Measurements from ENCODE around the gene PIGN.
A peak's percentile ranks its signal among the peaks of the same experiment; 100 is the strongest.

PIGN gene, protein sequence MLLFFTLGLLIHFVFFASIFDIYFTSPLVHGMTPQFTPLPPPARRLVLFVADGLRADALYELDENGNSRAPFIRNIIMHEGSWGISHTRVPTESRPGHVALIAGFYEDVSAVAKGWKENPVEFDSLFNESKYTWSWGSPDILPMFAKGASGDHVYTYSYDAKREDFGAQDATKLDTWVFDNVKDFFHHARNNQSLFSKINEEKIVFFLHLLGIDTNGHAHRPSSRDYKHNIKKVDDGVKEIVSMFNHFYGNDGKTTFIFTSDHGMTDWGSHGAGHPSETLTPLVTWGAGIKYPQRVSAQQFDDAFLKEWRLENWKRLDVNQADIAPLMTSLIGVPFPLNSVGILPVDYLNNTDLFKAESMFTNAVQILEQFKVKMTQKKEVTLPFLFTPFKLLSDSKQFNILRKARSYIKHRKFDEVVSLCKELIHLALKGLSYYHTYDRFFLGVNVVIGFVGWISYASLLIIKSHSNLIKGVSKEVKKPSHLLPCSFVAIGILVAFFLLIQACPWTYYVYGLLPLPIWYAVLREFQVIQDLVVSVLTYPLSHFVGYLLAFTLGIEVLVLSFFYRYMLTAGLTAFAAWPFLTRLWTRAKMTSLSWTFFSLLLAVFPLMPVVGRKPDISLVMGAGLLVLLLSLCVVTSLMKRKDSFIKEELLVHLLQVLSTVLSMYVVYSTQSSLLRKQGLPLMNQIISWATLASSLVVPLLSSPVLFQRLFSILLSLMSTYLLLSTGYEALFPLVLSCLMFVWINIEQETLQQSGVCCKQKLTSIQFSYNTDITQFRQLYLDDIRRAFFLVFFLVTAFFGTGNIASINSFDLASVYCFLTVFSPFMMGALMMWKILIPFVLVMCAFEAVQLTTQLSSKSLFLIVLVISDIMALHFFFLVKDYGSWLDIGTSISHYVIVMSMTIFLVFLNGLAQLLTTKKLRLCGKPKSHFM

DNA sequence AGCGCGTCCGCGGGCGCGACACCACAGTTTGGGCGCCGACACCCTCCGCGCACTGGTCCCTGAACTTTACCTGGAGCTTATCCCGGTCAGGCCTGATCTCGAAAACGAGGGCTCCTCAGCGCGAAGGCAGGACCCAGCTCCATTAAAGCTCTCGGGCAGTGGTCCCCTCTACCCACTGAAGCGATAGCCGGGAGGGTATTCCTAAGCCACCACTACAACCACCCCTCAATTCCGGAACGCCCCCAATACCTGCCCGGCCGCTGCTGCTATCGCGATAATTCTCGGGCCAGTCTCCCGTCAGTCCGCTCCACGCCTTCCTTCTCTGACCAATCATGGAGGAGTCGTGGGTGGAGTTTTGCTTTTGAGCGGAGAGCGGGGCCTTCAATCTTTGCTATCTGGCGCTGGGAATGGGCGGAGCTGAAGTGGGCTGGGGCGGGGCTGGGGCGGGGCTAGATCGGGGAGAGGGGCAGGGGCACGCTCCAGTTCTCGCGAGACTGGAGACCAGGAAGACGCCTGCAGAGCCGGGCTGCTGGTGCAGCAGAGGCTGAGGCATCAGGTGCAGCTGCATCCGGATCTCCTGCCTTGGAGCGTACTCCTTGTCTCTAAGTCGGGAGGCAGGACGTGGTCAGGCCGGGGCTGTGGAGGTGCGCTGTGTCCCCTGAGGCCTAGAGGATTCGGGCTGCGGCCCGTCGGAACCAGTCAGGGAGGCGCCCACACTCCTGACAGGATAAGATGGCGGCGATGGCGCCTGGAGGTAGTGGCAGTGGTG lies at the start of gene PIGN, which contains the start of gene RELCH:
PIGN (minus strand) TSS at position 283 of the 769 bp plus-strand sequence. CDS start 25,703 bp downstream, outside the sequence.
RELCH (plus strand) TSS at position 482 of the 769 bp plus-strand sequence; CDS start at position 733, 251 bp downstream.
- peak within 1 kb of the TSS; percentile 100 for H3K4me3 ChIP-seq (ENCODE audit: low read depth, low read length)
- peak; percentile 99 for DNase-seq (ENCODE audit: low read depth)
- TF ChIP-seq, protein P1, sequence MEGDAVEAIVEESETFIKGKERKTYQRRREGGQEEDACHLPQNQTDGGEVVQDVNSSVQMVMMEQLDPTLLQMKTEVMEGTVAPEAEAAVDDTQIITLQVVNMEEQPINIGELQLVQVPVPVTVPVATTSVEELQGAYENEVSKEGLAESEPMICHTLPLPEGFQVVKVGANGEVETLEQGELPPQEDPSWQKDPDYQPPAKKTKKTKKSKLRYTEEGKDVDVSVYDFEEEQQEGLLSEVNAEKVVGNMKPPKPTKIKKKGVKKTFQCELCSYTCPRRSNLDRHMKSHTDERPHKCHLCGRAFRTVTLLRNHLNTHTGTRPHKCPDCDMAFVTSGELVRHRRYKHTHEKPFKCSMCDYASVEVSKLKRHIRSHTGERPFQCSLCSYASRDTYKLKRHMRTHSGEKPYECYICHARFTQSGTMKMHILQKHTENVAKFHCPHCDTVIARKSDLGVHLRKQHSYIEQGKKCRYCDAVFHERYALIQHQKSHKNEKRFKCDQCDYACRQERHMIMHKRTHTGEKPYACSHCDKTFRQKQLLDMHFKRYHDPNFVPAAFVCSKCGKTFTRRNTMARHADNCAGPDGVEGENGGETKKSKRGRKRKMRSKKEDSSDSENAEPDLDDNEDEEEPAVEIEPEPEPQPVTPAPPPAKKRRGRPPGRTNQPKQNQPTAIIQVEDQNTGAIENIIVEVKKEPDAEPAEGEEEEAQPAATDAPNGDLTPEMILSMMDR (conservative IDR thresholded peaks at IDR 0.05; ENCODE audit: low read depth, low read length), result no peak

DNA sequence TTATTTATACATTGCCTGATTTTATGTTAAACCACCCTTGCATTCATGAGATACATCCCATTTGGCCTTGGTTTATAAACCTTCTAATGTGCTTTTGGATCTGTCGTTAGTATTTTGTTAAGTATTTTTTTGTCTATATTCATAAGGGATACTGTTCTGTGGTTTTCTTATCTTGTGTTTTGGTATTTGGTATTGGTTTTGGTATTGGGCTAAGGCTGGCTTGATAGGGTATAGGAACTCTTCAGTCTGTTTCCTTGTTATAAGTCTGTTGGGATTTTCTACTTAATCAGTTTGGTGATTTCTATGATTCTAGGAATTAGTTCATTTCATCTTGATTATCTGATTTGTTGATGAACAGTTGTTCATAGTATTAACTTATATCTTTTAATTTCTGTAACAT lies 49.4 kb upstream of the PIGN start:
- no peak overlapping the region for H3K4me3 ChIP-seq (ENCODE audit: low read depth, low read length)
- DNase-seq (ENCODE audit: low read depth), result no peak
- TF ChIP-seq, protein P1 (conservative IDR thresholded peaks at IDR 0.05; ENCODE audit: low read depth, low read length), result no peak

DNA sequence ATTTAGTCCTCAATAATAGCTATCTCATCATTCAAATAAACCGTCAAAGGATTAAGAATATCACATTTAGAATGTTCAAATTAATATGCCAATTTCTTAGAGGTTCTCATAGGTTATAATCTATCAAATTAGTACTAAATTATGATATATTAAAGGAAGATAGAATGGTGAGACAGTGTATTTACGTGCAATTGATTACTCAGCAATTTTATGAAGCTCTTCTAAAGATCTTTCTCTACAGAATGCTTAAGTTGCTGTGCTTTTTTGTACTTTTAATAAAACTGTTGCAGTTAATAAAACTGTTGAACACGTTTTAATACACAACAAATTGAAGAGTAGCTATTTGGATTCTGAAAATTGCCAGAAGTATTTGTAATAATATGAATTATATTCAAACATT lies 39.2 kb upstream of the PIGN start:
- no peak for DNase-seq (ENCODE audit: low read depth)

DNA sequence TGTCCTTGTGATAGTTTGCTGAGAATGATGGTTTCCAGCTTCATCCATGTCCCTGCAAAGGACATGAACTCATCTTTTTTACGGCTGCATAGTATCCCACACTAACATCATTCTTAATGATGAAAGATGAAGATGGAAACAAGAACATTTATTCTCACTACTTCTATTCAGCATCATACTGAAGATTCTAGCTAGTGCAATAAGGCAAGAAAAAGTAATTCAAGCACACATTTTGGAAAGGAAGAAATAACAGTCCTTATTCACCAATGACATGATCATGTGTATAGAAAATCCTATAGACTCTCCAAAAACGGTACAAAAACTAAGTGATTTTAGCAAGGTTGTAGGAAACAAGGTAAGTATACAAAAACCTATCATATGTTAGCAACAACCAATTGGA lies 37.4 kb upstream of the PIGN start:
- no peak for DNase-seq (ENCODE audit: low read depth)
- TF ChIP-seq, protein P1 (conservative IDR thresholded peaks at IDR 0.05; ENCODE audit: low read depth, low read length), result no peak
- no peak overlapping the region for H3K4me3 ChIP-seq (ENCODE audit: low read depth, low read length)

More for the DNA sequence above, 39.2 kb upstream of the PIGN start:
- H3K4me3 ChIP-seq (ENCODE audit: low read depth, low read length), result no peak overlapping the region
- TF ChIP-seq, protein P1 (conservative IDR thresholded peaks at IDR 0.05; ENCODE audit: low read depth, low read length), result no peak

DNA sequence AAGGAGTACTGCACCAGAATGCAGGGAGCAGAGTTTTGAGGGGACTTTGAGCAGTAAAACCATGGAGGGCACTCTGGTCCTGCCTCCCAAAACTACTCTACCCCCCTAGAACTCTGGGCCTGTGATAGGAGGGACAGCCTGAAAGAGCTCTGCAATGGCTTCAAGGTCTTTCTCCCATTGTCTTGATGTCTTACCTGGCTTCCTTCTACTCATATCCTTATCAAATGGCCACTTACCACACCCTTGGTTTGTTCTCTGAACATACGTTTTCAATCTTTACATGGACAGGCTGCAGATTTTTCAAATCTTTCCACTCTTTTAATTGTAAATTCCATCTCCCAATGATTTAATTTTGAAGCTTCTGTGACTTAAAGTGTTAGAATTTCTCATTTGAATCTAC lies 27.9 kb upstream of the PIGN start:
- DNase-seq (ENCODE audit: low read depth), result no peak
- TF ChIP-seq, protein P1 (conservative IDR thresholded peaks at IDR 0.05; ENCODE audit: low read depth, low read length), result no peak
- H3K4me3 ChIP-seq (ENCODE audit: low read depth, low read length), result no peak overlapping the region

DNA sequence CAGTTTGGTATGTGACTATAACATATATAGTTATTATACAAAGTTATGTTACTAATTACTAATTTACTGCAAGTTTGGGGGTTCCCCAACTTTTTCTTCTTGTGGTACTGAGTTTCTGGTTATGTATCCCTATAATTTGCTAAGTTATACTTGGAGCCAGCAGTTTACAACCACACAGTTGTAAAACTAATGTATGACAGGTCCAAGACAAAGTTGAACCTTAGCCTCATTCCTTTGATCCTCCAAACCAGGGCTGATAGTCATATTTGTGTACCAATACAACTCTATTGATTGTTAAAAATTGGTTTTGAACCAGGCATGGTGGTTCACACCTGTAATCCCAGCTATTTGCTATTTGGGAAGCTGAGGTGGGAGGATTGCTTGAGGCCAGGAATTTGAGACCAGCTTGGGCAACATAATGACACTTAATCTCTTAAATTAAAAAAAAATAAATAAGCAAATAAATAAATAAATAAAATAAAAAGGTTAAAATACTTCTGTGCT lies 24.5 kb upstream of the PIGN start:
- TF ChIP-seq, protein P1 (conservative IDR thresholded peaks at IDR 0.05; ENCODE audit: low read depth, low read length), result no peak

More for the DNA sequence above, 24.5 kb upstream of the PIGN start:
- no peak overlapping the region for H3K4me3 ChIP-seq (ENCODE audit: low read depth, low read length)
- no peak for DNase-seq (ENCODE audit: low read depth)

Data from choroid plexus epithelial cell (primary cell).